ENCODE results near the gene TAL2.

Gene TAL2

GRCh38 chr9:105710638-105711037 lies 48.4 kb downstream of the TAL2 start:
- DNase-seq (ENCODE audit: low read depth), result no peak

DNA sequence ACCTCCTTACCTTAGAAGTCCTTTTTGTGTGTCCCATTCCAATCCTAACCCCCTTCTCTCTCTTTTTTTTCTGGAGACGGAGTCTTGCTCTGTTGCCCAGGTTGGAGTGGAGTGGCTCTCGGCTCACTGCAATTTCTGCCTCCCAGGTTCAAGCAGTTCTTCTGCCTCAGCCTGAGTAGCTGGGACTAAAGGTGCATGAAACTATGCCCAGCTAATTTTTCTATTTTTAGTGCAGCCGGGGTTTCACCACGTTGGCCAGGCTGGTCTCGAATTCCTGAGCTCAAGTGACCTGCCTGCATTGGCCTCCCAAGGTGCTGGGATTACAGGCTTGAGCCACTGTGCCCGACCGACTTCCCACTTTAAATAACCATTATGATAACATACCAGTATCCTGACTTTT lies 49.6 kb downstream of the TAL2 start:
- DNase-seq (ENCODE audit: low read depth), result no peak

- DNase-seq (ENCODE audit: low read depth), result no peak
Measured at GRCh38 chr9:105712297-105712696, 50.0 kb downstream of the TAL2 start.

All from activated T-helper 9 cell treated with anti-CD3 and anti-CD28 coated beads, Interleukin-2, amount 50 U/mL, for 16 hours (primary cell).